Central memory CD4-positive, alpha-beta T cell (primary cell): ENCODE results near the gene ENG.

Experiments used
- DNase-seq: peaks from one replicate; pipeline ENCODE4 v3.0.0; 2022

ENG gene

GRCh38 chr9:127772603-127773002, 81.9 kb downstream of the ENG start:
- no peak for DNase-seq

GRCh38 chr9:127771570-127772189, 82.8 kb downstream of the ENG start:
- DNase-seq, result no peak

GRCh38 chr9:127770905-127771569, 83.4 kb downstream of the ENG start:
- peak; percentile 94 for DNase-seq

GRCh38 chr9:127770583-127770904, 83.9 kb downstream of the ENG start:
- no peak for DNase-seq

GRCh38 chr9:127769929-127770582, 84.4 kb downstream of the ENG start:
- DNase-seq, result no peak

- DNase-seq, result no peak
Observed at GRCh38 chr9:127769101-127769500, 85.4 kb downstream of the ENG start.

GRCh38 chr9:127768698-127769097, 85.8 kb downstream of the ENG start:
- no peak for DNase-seq

GRCh38 chr9:127767909-127768331, 86.5 kb downstream of the ENG start:
- DNase-seq, result no peak

- peak; percentile 34 for DNase-seq
Observed at GRCh38 chr9:127767410-127767809, 87.0 kb downstream of the ENG start.

- DNase-seq, result no peak
Observed at GRCh38 chr9:127765418-127765817, 89.0 kb downstream of the ENG start.
